Measurements from ENCODE around the gene UPF3B. TPM values are rescaled to one million over a fixed set of nuclear protein-coding genes. Genes with fewer than 3 reads are reported as not detected.

Gene UPF3B
- total RNA-seq: 1.1 and 1.2 TPM in 2 replicates

GRCh38 chrX:119852382-119853353 lies at the start of gene UPF3B:
TSS of gene UPF3B (minus strand) at chrX:119852963. CDS start at chrX:119852928, 35 bp downstream.

GRCh38 chrX:119895843-119896326 lies 43.1 kb upstream of the UPF3B start, which contains the start of gene AKAP14:
TSS of gene AKAP14 (plus strand) at chrX:119895893. CDS start at chrX:119903224, 7,331 bp downstream.

GRCh38 chrX:119871599-119872395 lies 19.0 kb upstream of the UPF3B start, which contains the start of the genes NDUFA1 and RNF113A:
TSS of gene NDUFA1 (plus strand) at chrX:119871832. CDS start at chrX:119871912, 80 bp downstream.
TSS of gene RNF113A (minus strand) at chrX:119871733. CDS start at chrX:119871613, 120 bp downstream.

GRCh38 chrX:119791437-119792231 lies 61.1 kb downstream of the UPF3B start, which contains the start of gene RPL39:
TSS of gene RPL39 (minus strand) at chrX:119791630. CDS start at chrX:119791576, 54 bp downstream.

Other genes starting within 250 kb of the UPF3B start
- gene NKRF, start 246.5 kb downstream of the UPF3B start, total RNA-seq: 2.6 and 3.3 TPM in 2 replicates
- gene SEPTIN6, start 159.8 kb downstream of the UPF3B start, total RNA-seq: 13.9 and 20.5 TPM in 2 replicates
- 0.18 and 0.43 TPM in 2 replicates for gene SOWAHD, start 94.4 kb downstream of the UPF3B start, total RNA-seq
- 3,179 and 3,288 TPM in 2 replicates for gene RPL39, start 61.3 kb downstream of the UPF3B start, total RNA-seq
- 16.5 and 17.4 TPM in 2 replicates for gene RNF113A, start 18.8 kb upstream of the UPF3B start, total RNA-seq
- gene NDUFA1, start 18.9 kb upstream of the UPF3B start, total RNA-seq: 144 and 150 TPM in 2 replicates
- gene AKAP14, start 42.9 kb upstream of the UPF3B start, total RNA-seq: not detected in 2 replicates
- 3.4 and 4.0 TPM in 2 replicates for gene NKAP, start 90.8 kb upstream of the UPF3B start, total RNA-seq
- gene RHOXF2B, start 224.7 kb upstream of the UPF3B start, total RNA-seq: under 0.01 TPM in 1 of 2 replicates, not detected in the other